Measurements from ENCODE around the gene RTL1. TPM values are rescaled to one million over a fixed set of nuclear protein-coding genes. Genes with fewer than 3 reads are reported as not detected.
A peak's percentile ranks its signal among the peaks of the same experiment; 100 is the strongest.

The RTL1 gene
- polyA plus RNA-seq, 1 of the 3 experiments (the other 2 are of a cell fraction), result 0.07 TPM

DNA sequence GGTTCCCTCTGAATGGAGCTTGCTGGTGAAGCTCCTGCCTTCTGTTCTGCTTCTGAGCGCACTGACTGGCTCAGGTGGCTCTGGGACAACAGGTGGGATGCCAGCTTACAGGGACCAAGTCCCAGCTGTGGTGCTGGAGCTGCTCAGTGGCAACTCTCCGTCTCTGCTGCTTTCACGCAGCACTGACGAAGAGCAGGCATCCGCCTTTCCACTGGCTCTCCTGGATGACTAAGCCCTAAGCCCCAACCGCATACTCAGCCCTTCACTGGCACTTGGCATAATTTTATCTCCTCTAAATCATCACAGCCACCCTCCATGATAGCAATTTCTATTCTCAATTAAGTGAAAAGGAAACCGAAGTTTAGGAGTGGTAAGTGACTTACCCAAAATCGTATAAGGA, 3.7 kb upstream of the RTL1 start:
- Histone ChIP-seq H3K4me1 (ENCODE audit: control insufficient read depth in 1 of 2, insufficient read depth in 2 of 2, low read depth in 1 of 2, low read length in 1 of 2) (peaks cover 0 to 45% of the 10 kb centered on the region in 2 experiments; a peak in 1 of 4 replicates), H2AFZ (ENCODE audit: low read depth) (no peak overlapping the region), H3K4me2 (no peak overlapping the region), H3K9me3 (no peaks in the 10 kb centered on the region), H3K4me3 (ENCODE audit: low read depth in 2 of 2, low read length in 1 of 2) (no peak overlapping the region; a peak in 1 of 4 replicates), H3K9me2 (no peaks in the 10 kb centered on the region), H4K20me1 (ENCODE audit: insufficient read depth) (no peaks in the 10 kb centered on the region), H3K27me3 (ENCODE audit: insufficient read depth) (peaks cover 6% of the 10 kb centered on the region; the same call in 1 of the 2 replicates), H3K27ac (ENCODE audit: low read depth in 2 of 2, low read length in 1 of 2) (peak overlapping the region in 1 of 2 experiments; percentile 99; a peak in 2 of 4 replicates), H3K36me3 (replicated peaks in 1 of 2; ENCODE audit: control insufficient read depth in 1 of 2, insufficient read depth in 2 of 2, low read length in 1 of 2) (no peaks in the 10 kb centered on the region), H3K9ac (no peak overlapping the region), H3K79me2 (ENCODE audit: insufficient read depth) (no peaks in the 10 kb centered on the region), H3F3A (replicated peaks; ENCODE audit: insufficient read depth) (no peaks in the 10 kb centered on the region)
- no peak for DNase-seq
- ChIA-PET POLR2A (interaction anchor here (2.0 to 3.2 kb wide), 2 partner anchors 103 to 318 kb away, joined by 8 to 16 read pairs; no protein-coding TSS in a partner anchor), CTCF (interaction anchor here (0.6 to 4.4 kb wide), 9 partner anchors 117 to 716 kb away, joined by 3 to 76 read pairs (median 3); no protein-coding TSS in a partner anchor)
- 70% methylated on average over 8 of the region's 8 CpGs for WGBS (ENCODE audit: low lambda C conversion rate)
- TF ChIP-seq EP300 (IDR thresholded peaks at IDR 0.05; ENCODE audit: borderline replicate concordance in 1 of 2, low read depth in 1 of 2, low read length in 1 of 2) (no peak), SMC3 (IDR thresholded peaks at IDR 0.05; ENCODE audit: low read depth, low read length) (no peak), GATA2 (CRISPR knock-in tag; IDR thresholded peaks at IDR 0.05) (no peak), RAD21 (IDR thresholded peaks at IDR 0.05; ENCODE audit: low read length) (no peak), CHD2 (IDR thresholded peaks at IDR 0.05; ENCODE audit: low read length, partially characterized antibody) (no peak)
- TF ChIP-seq, protein P1, sequence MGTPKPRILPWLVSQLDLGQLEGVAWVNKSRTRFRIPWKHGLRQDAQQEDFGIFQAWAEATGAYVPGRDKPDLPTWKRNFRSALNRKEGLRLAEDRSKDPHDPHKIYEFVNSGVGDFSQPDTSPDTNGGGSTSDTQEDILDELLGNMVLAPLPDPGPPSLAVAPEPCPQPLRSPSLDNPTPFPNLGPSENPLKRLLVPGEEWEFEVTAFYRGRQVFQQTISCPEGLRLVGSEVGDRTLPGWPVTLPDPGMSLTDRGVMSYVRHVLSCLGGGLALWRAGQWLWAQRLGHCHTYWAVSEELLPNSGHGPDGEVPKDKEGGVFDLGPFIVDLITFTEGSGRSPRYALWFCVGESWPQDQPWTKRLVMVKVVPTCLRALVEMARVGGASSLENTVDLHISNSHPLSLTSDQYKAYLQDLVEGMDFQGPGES (IDR thresholded peaks at IDR 0.05; ENCODE audit: low read depth, low read length), result no peak
- TF ChIP-seq, protein P2, sequence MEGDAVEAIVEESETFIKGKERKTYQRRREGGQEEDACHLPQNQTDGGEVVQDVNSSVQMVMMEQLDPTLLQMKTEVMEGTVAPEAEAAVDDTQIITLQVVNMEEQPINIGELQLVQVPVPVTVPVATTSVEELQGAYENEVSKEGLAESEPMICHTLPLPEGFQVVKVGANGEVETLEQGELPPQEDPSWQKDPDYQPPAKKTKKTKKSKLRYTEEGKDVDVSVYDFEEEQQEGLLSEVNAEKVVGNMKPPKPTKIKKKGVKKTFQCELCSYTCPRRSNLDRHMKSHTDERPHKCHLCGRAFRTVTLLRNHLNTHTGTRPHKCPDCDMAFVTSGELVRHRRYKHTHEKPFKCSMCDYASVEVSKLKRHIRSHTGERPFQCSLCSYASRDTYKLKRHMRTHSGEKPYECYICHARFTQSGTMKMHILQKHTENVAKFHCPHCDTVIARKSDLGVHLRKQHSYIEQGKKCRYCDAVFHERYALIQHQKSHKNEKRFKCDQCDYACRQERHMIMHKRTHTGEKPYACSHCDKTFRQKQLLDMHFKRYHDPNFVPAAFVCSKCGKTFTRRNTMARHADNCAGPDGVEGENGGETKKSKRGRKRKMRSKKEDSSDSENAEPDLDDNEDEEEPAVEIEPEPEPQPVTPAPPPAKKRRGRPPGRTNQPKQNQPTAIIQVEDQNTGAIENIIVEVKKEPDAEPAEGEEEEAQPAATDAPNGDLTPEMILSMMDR (IDR thresholded peaks at IDR 0.05), result no peak

DNA sequence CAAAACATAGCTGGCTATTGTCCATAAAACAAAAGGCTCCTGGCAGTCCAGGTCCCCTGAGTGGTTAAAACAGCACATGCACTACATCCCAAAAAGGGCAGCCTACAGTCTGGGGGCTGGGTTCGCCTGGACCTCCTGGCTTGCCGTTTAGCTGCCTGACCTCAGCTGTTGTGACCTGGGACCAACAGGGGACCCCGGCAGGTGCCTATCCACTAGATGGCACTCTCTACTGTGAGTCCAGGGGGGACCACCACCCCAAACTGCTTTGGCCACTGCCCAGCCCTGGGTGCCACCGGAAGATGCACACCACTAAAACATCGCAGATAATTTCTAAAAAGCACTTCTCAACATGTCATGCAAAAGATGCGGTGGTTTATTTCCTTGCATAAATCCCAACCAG, 2.9 kb upstream of the RTL1 start:
- no peaks in the 10 kb centered on the region for H3K9me2 ChIP-seq
- no peaks in the 10 kb centered on the region for H3F3A ChIP-seq (replicated peaks; ENCODE audit: insufficient read depth)
- peaks cover 6% of the 10 kb centered on the region; the same call in 1 of the 2 replicates for H3K27me3 ChIP-seq (ENCODE audit: insufficient read depth)
- no peaks in the 10 kb centered on the region for H3K79me2 ChIP-seq (ENCODE audit: insufficient read depth)
- peak overlapping the region in 1 of 2 experiments; percentile 99; a peak in 2 of 4 replicates for H3K27ac ChIP-seq (ENCODE audit: low read depth in 2 of 2, low read length in 1 of 2)
- 55% methylated on average over 6 of the region's 6 CpGs for WGBS (ENCODE audit: low lambda C conversion rate)
- no peaks in the 10 kb centered on the region for H3K9me3 ChIP-seq
- no peaks in the 10 kb centered on the region for H4K20me1 ChIP-seq (ENCODE audit: insufficient read depth)
- POLR2A ChIA-PET, result interaction anchor here (0.8 to 5.6 kb wide), 6 partner anchors 104 to 329 kb away, joined by 3 to 46 read pairs (median 6); no protein-coding TSS in a partner anchor
- no peak overlapping the region for H3K4me2 ChIP-seq
- no peak overlapping the region for H3K9ac ChIP-seq
- H3K4me1 ChIP-seq (ENCODE audit: control insufficient read depth in 1 of 2, insufficient read depth in 2 of 2, low read depth in 1 of 2, low read length in 1 of 2), result peaks cover 0 to 53% of the 10 kb centered on the region in 2 experiments; a peak in 1 of 4 replicates
- CTCF ChIA-PET, result interaction anchor here (0.8 to 4.4 kb wide), 20 partner anchors 100 to 722 kb away, joined by 3 to 76 read pairs (median 4); no protein-coding TSS in a partner anchor
- no peaks in the 10 kb centered on the region for H3K36me3 ChIP-seq (replicated peaks in 1 of 2; ENCODE audit: control insufficient read depth in 1 of 2, insufficient read depth in 2 of 2, low read length in 1 of 2)
- H3K4me3 ChIP-seq (ENCODE audit: low read depth in 2 of 2, low read length in 1 of 2), result no peak overlapping the region; a peak in 2 of 4 replicates
- DNase-seq, result peak; percentile 74
- H2AFZ ChIP-seq (ENCODE audit: low read depth), result no peak overlapping the region
- TF ChIP-seq TCF12 (IDR thresholded peaks at IDR 0.05) (no peak), SMC3 (IDR thresholded peaks at IDR 0.05; ENCODE audit: low read depth, low read length) (peak; percentile 53), FOSL2 (IDR thresholded peaks at IDR 0.05; ENCODE audit: borderline replicate concordance, low read depth) (no peak), RXRA (IDR thresholded peaks at IDR 0.05; ENCODE audit: borderline replicate concordance, low read depth) (no peak), RAD21 (IDR thresholded peaks at IDR 0.05; ENCODE audit: low read length) (peak; percentile 78), RCOR1 (IDR thresholded peaks at IDR 0.05; ENCODE audit: low read length) (no peak), JUND (IDR thresholded peaks at IDR 0.05) (no peak)
- TF ChIP-seq, protein P3, sequence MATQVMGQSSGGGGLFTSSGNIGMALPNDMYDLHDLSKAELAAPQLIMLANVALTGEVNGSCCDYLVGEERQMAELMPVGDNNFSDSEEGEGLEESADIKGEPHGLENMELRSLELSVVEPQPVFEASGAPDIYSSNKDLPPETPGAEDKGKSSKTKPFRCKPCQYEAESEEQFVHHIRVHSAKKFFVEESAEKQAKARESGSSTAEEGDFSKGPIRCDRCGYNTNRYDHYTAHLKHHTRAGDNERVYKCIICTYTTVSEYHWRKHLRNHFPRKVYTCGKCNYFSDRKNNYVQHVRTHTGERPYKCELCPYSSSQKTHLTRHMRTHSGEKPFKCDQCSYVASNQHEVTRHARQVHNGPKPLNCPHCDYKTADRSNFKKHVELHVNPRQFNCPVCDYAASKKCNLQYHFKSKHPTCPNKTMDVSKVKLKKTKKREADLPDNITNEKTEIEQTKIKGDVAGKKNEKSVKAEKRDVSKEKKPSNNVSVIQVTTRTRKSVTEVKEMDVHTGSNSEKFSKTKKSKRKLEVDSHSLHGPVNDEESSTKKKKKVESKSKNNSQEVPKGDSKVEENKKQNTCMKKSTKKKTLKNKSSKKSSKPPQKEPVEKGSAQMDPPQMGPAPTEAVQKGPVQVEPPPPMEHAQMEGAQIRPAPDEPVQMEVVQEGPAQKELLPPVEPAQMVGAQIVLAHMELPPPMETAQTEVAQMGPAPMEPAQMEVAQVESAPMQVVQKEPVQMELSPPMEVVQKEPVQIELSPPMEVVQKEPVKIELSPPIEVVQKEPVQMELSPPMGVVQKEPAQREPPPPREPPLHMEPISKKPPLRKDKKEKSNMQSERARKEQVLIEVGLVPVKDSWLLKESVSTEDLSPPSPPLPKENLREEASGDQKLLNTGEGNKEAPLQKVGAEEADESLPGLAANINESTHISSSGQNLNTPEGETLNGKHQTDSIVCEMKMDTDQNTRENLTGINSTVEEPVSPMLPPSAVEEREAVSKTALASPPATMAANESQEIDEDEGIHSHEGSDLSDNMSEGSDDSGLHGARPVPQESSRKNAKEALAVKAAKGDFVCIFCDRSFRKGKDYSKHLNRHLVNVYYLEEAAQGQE (IDR thresholded peaks at IDR 0.05; ENCODE audit: low read depth, low read length), result no peak
- TF ChIP-seq, protein P1 (IDR thresholded peaks at IDR 0.05; ENCODE audit: low read depth, low read length), result no peak
- TF ChIP-seq, protein P4, sequence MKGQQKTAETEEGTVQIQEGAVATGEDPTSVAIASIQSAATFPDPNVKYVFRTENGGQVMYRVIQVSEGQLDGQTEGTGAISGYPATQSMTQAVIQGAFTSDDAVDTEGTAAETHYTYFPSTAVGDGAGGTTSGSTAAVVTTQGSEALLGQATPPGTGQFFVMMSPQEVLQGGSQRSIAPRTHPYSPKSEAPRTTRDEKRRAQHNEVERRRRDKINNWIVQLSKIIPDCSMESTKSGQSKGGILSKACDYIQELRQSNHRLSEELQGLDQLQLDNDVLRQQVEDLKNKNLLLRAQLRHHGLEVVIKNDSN (IDR thresholded peaks at IDR 0.05; ENCODE audit: borderline replicate concordance, low read depth), result no peak
- TF ChIP-seq, protein P5, sequence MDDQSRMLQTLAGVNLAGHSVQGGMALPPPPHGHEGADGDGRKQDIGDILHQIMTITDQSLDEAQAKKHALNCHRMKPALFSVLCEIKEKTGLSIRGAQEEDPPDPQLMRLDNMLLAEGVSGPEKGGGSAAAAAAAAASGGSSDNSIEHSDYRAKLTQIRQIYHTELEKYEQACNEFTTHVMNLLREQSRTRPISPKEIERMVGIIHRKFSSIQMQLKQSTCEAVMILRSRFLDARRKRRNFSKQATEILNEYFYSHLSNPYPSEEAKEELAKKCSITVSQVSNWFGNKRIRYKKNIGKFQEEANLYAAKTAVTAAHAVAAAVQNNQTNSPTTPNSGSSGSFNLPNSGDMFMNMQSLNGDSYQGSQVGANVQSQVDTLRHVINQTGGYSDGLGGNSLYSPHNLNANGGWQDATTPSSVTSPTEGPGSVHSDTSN (IDR thresholded peaks at IDR 0.05), result no peak
